HG02759 (cell line): Measurements from ENCODE around the gene THY1.
"Not testable (repeated sequence)": the region's sequence is repeated elsewhere in the genome, so short reads cannot be mapped to it uniquely, and the experiment has no call there.

ENCODE experiments used
- ATAC-seq: cut with Tn5 transposase; IDR thresholded peaks from one replicate; pipeline ENCODE4 v1.9.1; 2021; ENCODE audit warnings: mild to moderate bottlenecking, moderate library complexity; ENCODE audit not compliant: unreplicated experiment

The THY1 gene

DNA sequence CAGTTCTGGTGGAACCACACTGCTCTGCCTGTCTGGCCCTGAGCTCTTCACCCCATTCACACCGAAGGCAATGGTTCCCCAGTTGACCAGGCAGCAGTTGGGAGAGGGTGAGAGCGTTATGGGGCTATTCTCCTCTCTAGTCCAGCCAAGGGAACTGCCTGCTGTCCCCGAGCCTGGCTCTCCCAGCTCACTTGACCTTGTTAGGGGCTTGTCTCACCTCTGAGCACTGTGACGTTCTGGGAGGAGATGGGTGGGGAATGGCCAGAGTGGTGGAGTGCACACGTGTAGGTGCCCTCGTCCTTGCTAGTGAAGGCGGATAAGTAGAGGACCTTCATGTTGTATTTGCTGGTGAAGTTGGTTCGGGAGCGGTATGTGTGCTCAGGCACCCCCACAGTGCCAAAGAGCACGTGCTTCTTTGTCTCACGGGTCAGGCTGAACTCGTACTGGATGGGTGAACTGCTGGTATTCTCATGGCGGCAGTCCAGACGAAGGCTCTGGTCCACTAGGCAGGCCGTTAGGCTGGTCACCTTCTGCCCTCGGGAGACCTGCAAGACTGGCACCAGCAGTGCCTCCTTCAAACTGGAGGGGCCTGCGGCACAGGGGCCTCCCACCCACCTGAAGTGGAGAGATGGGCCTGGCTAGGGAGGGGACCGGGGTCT lies 3.0 kb downstream of the THY1 start:
- ATAC-seq, result no peak

- ATAC-seq, result no peak
These were observed 3.7 kb downstream of the THY1 start for GRCh38 chr11:119419246-119419645.

GRCh38 chr11:119418759-119419158 lies 4.2 kb downstream of the THY1 start:
- no peak for ATAC-seq

DNA sequence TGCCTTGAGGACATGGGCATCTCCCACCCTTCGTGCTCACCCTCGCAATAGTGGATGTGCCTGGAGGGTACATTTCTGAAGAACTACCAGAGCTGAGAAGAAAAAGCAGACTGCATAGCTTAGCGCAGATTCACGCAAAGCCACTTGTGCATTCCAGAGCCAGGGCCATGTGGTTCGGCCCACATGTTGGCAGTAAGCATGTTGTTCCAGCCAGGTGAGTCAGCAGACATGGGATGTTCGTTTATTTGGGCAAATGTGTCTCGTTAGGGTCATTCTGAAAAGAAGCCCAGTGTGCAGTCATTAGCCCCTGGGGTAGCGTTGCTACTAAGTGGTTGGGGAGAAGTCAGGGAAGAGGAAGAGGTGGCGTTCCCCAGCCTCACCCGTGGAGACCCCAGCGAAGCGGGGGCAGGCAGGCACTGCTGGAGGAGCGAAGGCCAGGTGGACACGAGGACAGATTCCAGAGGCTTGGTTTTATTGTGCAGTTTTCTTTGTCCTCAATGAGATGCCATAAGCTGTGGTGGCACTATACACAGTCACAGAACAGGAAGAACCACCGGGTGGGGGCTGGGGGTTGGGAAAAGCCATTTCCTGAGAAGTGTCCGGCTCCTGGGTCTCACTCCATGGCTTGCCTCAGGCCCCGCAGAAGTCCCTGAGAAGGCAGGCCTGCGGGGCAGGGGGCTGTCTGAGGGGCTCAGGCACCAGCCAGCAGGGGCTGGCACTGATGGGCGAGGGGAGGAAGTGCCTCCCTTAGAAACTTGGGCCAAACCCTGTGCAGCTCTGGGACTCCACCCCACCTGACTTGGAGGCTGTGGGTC lies 5.0 kb downstream of the THY1 start:
- no peak for ATAC-seq

DNA sequence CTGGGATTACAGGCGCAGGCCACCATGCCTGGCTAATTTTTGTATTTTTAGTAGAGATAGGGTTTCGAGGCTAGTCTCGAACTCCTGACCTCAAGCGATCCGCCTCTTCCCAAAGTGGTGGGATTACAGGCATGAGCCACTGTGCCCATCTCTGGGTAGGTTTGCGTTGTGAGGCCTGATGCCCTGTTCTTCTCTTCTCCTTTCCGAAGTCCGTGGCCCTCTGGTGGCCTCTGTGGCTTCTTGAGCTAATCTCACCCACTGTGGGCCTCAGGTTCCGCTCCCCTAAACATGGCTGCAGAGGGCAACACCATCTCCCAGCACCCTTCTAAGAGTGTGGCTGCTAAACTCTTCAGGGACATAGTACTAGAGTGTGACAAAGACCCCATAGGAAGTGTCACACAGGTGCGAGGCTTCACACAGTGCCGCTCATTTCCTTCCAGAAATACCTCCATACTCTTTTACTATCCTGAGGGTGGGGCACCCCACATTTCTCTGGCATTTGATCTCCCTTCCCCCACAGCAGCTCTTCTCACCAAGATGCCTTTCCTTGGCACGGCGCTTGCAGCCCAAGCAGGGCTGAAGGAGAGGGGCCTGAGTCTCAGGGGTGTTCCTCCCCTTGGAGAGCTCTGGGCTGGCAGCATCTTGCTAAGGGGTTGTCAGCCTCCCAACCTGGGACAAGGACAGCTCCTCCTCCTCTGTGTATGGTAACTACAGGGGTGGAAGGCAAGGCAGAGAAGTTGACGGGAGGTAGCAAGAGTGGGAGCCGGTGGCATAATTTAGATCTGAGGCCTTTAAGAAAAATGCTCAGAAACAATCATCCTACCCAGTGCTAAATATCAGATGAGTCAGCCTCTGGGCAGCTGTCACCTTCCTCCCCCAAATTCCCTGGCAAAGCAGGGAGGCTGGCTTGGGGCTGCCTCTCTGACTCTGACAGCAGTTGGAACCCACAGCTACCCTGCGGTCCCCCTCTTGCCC lies 6.1 kb downstream of the THY1 start:
- ATAC-seq, result no peak

DNA sequence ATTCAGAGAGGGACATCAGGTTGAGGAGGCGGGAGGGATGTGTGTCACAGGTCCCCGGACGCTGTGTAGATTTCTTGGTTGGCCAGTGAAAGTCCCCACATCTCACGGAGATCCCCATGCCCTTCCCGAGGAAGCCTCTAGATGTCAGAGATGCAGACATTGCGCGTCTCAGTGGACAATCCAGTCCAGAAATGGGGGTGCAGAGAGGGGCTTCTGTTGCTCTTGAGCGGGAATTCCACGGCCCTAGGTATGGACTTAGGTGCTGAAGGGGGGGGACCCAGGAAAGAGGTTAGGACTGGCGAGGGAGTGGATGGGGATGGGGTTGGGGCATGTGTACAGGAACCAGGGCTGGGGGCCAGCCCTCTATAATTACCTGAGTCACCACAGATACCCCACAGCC lies 7.0 kb downstream of the THY1 start:
- ATAC-seq, result no peak

GRCh38 chr11:119415517-119415916 lies 7.5 kb downstream of the THY1 start:
- ATAC-seq, result no peak

DNA sequence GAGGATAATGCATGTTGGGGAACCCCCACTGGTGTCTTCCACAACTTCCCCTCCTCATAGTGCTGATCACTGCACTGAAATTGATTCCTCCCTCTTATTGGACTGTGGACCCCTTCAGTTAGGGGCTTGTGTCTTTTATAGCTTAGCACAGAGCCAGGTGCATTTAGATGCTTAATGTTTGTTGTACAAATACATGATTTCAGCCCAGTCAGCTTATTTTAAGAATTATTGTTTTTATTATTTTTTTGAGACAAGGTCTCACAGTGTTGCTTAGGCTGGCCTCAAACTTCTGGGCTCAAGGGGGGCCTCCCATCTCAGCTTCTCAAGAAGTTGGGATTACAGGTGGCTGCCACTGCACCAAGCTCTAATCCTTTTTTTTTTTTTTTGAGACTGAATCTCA lies 8.2 kb downstream of the THY1 start:
- no peak for ATAC-seq

- ATAC-seq, result no peak
These were observed 8.7 kb downstream of the THY1 start for GRCh38 chr11:119414321-119414720.

DNA sequence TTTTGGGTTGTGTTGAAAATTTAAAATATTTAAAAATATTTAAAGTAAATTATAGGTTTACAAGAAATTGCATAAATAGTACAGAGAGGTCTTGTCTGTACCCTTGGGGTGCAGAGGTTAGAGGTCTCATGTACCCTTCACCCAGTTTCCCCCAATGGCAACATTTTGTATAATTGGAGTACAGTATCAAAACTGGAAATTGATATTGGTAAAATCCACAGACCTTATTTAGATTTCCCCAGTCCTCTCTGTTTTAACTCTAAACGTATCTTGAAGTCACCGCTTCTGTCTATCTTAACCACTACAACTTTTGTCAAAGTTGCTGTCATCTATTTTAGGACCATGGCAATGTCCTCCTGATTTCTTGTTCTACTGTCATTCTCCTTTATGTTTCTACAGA lies 10.9 kb downstream of the THY1 start:
- ATAC-seq, result no peak

- no peak for ATAC-seq
These were observed 12.5 kb downstream of the THY1 start for GRCh38 chr11:119410501-119410900.

- ATAC-seq, result no peak
These were observed 13.2 kb downstream of the THY1 start for GRCh38 chr11:119409731-119410130.

DNA sequence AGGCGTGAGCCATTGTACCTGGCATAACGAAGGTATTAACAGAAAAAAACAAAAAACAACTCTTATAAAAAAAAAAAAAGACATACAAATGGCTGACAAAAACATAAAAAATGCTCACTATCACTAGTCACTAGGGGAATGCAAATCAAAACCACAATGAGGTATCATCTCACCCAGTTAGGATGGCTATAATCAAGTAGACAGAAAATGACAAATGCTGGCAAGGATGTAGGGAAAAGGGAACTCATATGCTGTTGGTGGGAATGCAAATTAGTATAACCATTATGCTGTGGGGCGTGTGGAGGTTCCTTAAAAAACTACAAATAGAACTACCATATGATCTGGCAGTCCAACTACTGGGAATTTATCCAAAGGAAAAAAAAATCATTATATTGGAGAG lies 17.0 kb downstream of the THY1 start:
- no peak for ATAC-seq

- ATAC-seq, result not testable (repeated sequence)
These were observed 17.5 kb downstream of the THY1 start for GRCh38 chr11:119405448-119405847.

GRCh38 chr11:119404872-119405271 lies 18.1 kb downstream of the THY1 start:
- ATAC-seq, result no peak

DNA sequence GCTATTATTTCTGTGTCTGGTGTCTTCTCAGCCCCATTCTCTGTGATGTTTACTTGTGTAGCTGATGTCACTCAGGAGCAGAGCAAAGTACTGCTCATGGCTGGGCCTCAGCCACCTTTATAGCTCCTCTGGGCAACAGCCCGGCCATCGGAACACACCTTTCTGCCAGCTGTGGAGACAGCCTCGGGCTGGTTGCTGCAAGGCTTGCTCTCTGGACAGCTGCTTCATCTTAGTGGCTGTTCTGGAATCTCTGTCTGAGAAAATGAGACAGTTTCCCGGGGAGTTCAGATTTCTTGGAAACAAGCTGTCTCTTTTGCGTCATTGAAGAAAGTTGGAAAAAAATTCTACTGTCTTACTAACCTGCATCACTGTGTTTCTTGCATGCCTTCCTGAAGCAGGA lies 20.0 kb downstream of the THY1 start:
- no peak for ATAC-seq

DNA sequence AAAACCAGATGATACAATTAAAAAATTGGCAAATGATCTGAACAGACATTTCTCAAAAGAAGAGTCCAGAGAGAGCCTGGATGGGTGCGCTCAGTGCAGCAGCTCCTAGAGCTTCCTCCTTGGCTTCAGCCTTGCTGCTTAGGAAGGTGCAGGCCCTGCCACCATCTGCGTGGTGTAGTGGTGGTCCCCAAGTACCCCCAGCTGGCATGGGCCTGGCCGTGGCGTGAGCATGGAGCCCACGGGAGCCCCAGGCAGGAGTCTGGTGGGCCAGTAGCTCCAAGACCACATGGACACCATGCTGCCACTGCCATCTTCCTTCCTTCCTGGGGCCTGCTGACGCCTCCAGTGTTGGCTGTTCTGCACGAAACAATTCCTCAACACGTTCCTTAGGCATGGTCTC lies 20.5 kb downstream of the THY1 start:
- no peak for ATAC-seq

GRCh38 chr11:119400860-119401259 lies 22.1 kb downstream of the THY1 start:
- no peak for ATAC-seq

DNA sequence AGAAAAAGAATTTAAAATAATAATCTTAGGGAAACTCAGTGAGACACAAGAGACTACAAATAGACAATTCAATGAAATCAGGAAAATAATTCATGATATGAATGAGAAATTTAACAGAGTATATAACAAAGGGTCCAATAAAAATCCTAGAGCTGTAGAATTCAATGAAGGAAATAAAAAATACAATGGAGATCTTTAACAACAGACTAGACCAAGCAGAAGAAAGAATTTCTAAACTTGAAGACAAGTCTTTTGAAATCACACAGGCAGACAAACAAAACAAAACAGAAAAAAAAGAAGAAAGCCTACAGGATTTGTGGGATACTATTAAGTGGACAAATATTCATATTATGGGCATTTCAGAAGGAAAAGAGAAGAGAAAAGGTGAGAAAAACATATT lies 25.2 kb downstream of the THY1 start:
- no peak for ATAC-seq

GRCh38 chr11:119396835-119397234 lies 26.1 kb downstream of the THY1 start:
- no peak for ATAC-seq

DNA sequence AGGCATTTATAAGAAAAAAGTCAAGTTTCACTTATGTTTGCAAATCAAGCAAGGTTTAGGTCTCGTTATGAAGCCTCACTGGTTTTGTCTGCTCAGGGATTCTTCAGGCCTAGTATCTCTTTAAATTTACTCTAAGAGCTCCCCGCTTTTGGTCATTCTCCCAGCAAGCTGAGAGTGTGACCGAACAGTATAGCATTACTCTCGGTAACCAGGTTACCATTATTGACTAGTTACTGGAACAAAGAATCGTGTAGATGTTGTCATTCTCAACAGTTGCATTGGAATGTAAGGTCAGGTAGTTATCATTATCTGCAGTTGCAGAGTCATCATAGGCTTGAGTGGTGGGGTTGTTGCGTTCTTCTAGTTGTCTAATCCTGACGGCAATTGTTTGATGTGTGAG lies 31.7 kb downstream of the THY1 start:
- no peak for ATAC-seq
